ENCODE measurements around the gene GPR75. TPM values are rescaled to one million over a fixed set of nuclear protein-coding genes. Genes with fewer than 3 reads are reported as not detected.

The GPR75 gene
- total RNA-seq, 4 donors from 2014 or later, result 0.80 to 19.6 (median 1.3) TPM

DNA sequence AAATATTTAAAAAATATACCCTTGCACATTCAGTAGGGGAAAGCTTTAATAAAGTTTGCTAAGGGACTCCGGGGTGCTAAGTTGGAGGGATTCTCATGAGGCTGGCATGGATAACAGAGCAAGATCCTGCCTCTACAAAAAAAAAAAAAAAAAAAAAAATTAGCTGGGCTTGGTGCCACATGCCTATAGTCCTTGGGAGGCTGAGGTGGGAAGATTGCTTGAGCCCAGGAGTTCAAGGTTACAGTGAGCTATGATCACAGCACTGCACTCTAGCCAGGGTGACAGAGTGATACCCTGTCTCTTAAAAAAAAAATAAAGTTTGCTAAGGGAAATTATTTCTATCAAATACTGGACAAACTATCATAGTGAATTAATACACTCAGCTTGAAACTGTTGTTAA, 17.3 kb upstream of the GPR75 start:
- H3K36me3 ChIP-seq, result peaks cover 0 to 50% of the 10 kb centered on the region in 2 donors
- H3K4me1 ChIP-seq, result peaks cover 13 to 21% of the 10 kb centered on the region in 2 donors
- in situ Hi-C loops (cut with MboI; ENCODE audit: low sequenced_read_pairs in 4 of 4) (no loop called here), intact Hi-C loops (cut with DNase I; ENCODE audit: low total_unique reads) (no loop called here)
- H3K27ac ChIP-seq, result peak overlapping the region; percentile 26 to 81 (median 69)
- H3K9me3 ChIP-seq, result no peaks in the 10 kb centered on the region
- TF ChIP-seq, protein P1, sequence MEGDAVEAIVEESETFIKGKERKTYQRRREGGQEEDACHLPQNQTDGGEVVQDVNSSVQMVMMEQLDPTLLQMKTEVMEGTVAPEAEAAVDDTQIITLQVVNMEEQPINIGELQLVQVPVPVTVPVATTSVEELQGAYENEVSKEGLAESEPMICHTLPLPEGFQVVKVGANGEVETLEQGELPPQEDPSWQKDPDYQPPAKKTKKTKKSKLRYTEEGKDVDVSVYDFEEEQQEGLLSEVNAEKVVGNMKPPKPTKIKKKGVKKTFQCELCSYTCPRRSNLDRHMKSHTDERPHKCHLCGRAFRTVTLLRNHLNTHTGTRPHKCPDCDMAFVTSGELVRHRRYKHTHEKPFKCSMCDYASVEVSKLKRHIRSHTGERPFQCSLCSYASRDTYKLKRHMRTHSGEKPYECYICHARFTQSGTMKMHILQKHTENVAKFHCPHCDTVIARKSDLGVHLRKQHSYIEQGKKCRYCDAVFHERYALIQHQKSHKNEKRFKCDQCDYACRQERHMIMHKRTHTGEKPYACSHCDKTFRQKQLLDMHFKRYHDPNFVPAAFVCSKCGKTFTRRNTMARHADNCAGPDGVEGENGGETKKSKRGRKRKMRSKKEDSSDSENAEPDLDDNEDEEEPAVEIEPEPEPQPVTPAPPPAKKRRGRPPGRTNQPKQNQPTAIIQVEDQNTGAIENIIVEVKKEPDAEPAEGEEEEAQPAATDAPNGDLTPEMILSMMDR (IDR thresholded peaks at IDR 0.05 in 4 of 5, conservative IDR thresholded peaks at IDR 0.05 in 1 of 5), result no peak
- TF ChIP-seq POLR2A (IDR thresholded peaks at IDR 0.05), result no peak
- ATAC-seq (no peak), DNase-seq (no peak)
- H3K4me3 ChIP-seq, result no peak overlapping the region
- no peaks in the 10 kb centered on the region for H3K27me3 ChIP-seq

DNA sequence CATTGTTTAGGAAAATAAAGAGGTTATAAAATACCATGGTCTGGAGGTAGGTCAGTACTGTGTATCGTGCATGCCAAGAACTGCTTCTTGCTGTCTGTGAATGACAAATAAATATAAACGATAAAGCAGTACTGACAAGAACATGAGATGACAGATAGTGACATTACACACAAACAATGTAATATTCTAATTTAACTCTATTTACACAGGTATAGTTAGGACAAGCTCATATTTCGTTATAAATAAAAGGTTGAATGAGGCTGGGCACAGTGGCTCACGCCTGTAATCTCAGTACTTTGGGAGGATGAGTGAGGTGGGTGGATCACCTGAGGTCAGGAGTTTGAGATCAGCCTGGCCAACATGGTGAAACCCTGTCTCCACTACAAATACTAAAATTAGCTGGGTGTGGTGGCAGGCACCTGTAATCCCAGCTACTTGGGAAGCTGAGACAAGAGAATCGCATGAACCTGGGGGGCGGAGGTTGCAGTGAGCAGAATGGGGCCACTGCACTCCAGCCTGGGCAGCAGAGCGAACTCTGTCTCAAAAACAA, 14.7 kb upstream of the GPR75 start:
- H3K4me1 ChIP-seq, result peaks cover 7 to 20% of the 10 kb centered on the region in 2 donors
- intact Hi-C loops (cut with DNase I; ENCODE audit: low total_unique reads), result no loop called here
- no peak overlapping the region for H3K4me3 ChIP-seq
- DNase-seq (peak; percentile 57 to 72), ATAC-seq (peak; percentile 84 to 86)
- H3K27ac ChIP-seq, result peak overlapping the region; percentile 58 to 81 (median 72)
- TF ChIP-seq, protein P1 (IDR thresholded peaks at IDR 0.05 in 4 of 5, conservative IDR thresholded peaks at IDR 0.05 in 1 of 5), result no peak
- TF ChIP-seq POLR2A (IDR thresholded peaks at IDR 0.05), result no peak
- H3K36me3 ChIP-seq, result peaks cover 0 to 52% of the 10 kb centered on the region in 2 donors
- H3K27me3 ChIP-seq, result no peaks in the 10 kb centered on the region
- no peaks in the 10 kb centered on the region for H3K9me3 ChIP-seq
- in situ Hi-C loops (cut with MboI; ENCODE audit: low sequenced_read_pairs in 4 of 4), result no loop called here

DNA sequence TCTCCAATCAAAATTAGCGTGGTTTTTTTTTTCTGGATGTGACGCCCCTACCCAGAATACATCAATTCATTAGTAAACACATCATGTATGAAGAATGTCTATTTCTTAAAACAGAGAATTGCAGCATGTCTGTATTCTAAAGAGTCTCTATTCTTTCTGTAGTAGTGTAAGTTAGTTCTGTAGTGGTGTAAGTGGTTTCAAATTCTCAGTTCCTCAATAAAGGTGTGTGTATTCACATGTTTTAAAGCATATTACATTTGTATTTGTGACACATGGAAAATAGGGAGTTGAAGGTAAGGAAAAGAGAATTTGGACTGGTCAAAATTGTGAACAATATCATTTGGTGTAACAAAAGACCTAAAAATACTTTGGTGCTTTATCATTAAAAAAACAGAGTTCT, 8.0 kb upstream of the GPR75 start:
- intact Hi-C loops (cut with DNase I; ENCODE audit: low total_unique reads) (no loop called here), in situ Hi-C loops (cut with MboI; ENCODE audit: low sequenced_read_pairs in 4 of 4) (no loop called here)
- DNase-seq (no peak), ATAC-seq (no peak)
- TF ChIP-seq POLR2A (IDR thresholded peaks at IDR 0.05), result no peak
- TF ChIP-seq, protein P1 (IDR thresholded peaks at IDR 0.05 in 4 of 5, conservative IDR thresholded peaks at IDR 0.05 in 1 of 5), result no peak
- Histone ChIP-seq H3K9me3 (no peaks in the 10 kb centered on the region), H3K36me3 (peaks cover 0 to 55% of the 10 kb centered on the region in 2 donors), H3K4me1 (peaks cover 3 to 35% of the 10 kb centered on the region in 2 donors), H3K27me3 (no peaks in the 10 kb centered on the region), H3K27ac (peak overlapping the region; percentile 50 to 75 (median 59)), H3K4me3 (no peak overlapping the region)

DNA sequence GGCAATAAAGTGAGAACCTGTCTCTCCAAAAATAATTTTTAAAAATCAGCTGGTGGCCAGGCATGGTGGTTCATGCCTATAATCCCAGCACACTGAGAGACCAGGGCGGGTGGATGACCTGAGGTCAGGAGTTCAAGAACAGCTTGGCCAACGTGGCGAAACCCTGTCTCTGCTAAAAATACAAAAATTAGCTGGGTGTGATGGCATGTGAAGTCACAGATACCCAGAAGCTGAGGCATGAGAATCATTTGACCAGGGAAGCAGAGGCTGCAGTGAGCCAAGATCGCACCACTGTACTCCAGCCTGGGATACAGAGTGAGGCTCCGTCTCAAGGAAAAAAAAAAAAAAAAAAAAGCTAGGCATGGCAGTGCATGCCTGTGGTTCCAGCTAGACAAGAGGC, 7.4 kb upstream of the GPR75 start:
- ATAC-seq, result peak; percentile 68 to 79
- in situ Hi-C loops (cut with MboI; ENCODE audit: low sequenced_read_pairs in 4 of 4), result no loop called here
- peak overlapping the region; percentile 59 to 75 (median 66) for H3K27ac ChIP-seq

More for the DNA sequence above, 7.4 kb upstream of the GPR75 start:
- Histone ChIP-seq H3K4me3 (no peak overlapping the region), H3K4me1 (peaks cover 3 to 35% of the 10 kb centered on the region in 2 donors), H3K27me3 (no peaks in the 10 kb centered on the region), H3K36me3 (peaks cover 0 to 49% of the 10 kb centered on the region in 2 donors), H3K9me3 (no peaks in the 10 kb centered on the region)
- peak; percentile 47 to 72 for DNase-seq
- intact Hi-C loops (cut with DNase I; ENCODE audit: low total_unique reads), result no loop called here
- TF ChIP-seq, protein P1 (IDR thresholded peaks at IDR 0.05 in 4 of 5, conservative IDR thresholded peaks at IDR 0.05 in 1 of 5), result no peak
- TF ChIP-seq POLR2A (IDR thresholded peaks at IDR 0.05), result no peak

Measured in gastrocnemius medialis (tissue), 4 donors.